Subcutaneous abdominal adipose tissue (tissue), 5 donors: ENCODE measurements around the gene TBCA.
A peak's percentile ranks its signal among the peaks of the same experiment; 100 is the strongest.

Experiments
- H3K27ac ChIP-seq: one replicate; pipeline ENCODE4 v1.7.0; 2013; ENCODE audit warnings: low read depth, mild to moderate bottlenecking, inconsistent platforms, low read length, moderate library complexity
- H3K27me3 ChIP-seq, 5 donors: one replicate each; pipeline ENCODE4 v1.7.0; 2013; ENCODE audit warnings: low read length in 5 of 5, inconsistent platforms in 1 of 5; ENCODE audit not compliant: control insufficient read depth in 5 of 5, insufficient read depth in 4 of 5
- H3K36me3 ChIP-seq, 5 donors: one replicate each; pipeline ENCODE4 v1.7.0; 2013; ENCODE audit warnings: low read length in 5 of 5; ENCODE audit not compliant: control insufficient read depth in 5 of 5, insufficient read depth in 5 of 5
- H3K4me1 ChIP-seq, 5 donors: one replicate each; pipeline ENCODE4 v1.7.0; 2013; ENCODE audit warnings: low read length in 5 of 5, mild to moderate bottlenecking in 3 of 5, moderate library complexity in 1 of 5; ENCODE audit not compliant: control insufficient read depth in 5 of 5, insufficient read depth in 5 of 5
- H3K4me3 ChIP-seq, 5 donors: one replicate each; pipeline ENCODE4 v1.7.0; 2013; ENCODE audit warnings: low read length in 5 of 5, low read depth in 1 of 5
- H3K9ac ChIP-seq, 5 donors: one replicate each; pipeline ENCODE4 v1.7.0; 2013; ENCODE audit warnings: low read length in 5 of 5, mild to moderate bottlenecking in 4 of 5, moderate library complexity in 3 of 5
- H3K9me3 ChIP-seq, 5 donors: one replicate each; pipeline ENCODE4 v1.7.0; 2013; ENCODE audit warnings: low read length in 5 of 5; ENCODE audit not compliant: control insufficient read depth in 5 of 5
- donor health status: healthy.
- donor health status: healthy.
- donor health status: healthy.
- donor health status: healthy.
- donor health status: healthy.

Gene TBCA

GRCh38 chr5:77693913-77694312 is 82.2 kb downstream of the TBCA start:
- no peaks in the 10 kb centered on the region for H3K27me3 ChIP-seq
- H3K27ac ChIP-seq: no peak overlapping the region
- H3K9ac ChIP-seq: no peak overlapping the region
- H3K4me3 ChIP-seq: no peak overlapping the region
- peaks cover 9 to 29% (median 12%) of the 10 kb centered on the region in 5 donors for H3K36me3 ChIP-seq
- no peaks in the 10 kb centered on the region for H3K4me1 ChIP-seq
- peaks cover 0 to 6% (median 0%) of the 10 kb centered on the region in 5 donors for H3K9me3 ChIP-seq

DNA sequence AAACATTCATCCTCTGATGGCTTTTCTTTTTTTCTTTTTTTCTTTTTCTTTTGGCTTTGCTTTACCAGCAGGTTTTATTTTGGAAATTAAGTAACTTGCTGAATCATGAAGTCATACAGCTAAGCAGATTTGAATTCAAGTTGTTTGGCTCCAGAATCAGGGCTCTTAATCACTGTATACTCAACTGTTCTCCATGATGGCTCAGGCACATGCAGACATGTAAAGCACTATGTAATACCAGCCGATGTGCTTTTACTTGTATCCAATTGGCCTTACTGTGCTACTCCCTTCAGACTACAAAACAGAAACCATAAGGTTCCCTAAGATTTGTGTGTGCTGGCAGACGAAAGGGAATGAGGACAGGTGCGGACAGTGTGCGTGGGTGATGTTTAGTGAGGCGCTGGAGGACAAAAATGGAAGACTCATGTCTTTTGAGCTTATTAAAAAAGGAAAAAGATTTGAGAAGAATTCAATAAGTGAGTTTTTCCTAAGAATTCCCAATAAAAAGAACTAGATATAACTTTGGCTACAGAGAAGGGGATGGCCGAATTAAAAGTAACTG is 92.9 kb downstream of the TBCA start:
- peaks cover 4 to 10% (median 7%) of the 10 kb centered on the region in 5 donors for H3K36me3 ChIP-seq
- H3K4me3 ChIP-seq: no peak overlapping the region
- no peak overlapping the region for H3K9ac ChIP-seq
- peak overlapping the region; percentile 54 for H3K27ac ChIP-seq
- H3K9me3 ChIP-seq: no peaks in the 10 kb centered on the region
- no peaks in the 10 kb centered on the region for H3K27me3 ChIP-seq
- peaks cover 0 to 6% (median 0%) of the 10 kb centered on the region in 5 donors for H3K4me1 ChIP-seq

DNA sequence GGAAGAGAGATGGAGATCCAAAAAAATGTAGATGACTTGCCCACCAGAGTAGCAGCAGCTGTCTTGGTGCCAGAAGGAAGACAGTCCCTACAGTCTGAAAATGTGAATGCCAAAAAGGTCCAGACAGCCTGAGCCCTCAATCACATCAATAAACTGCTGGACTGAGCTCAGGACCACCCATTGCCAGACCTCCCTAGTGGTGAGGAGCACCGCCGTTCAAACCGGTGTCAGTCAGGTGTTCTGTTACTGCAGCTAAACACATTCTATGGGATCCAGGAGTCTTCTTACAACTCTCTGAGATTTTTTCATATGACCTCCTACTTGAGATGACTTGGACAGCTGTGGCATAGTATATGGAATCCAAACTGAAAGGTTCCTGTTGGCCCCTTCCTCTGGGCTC is 105.6 kb downstream of the TBCA start:
- Histone ChIP-seq H3K4me1 (no peaks in the 10 kb centered on the region), H3K9me3 (peaks cover 0 to 3% (median 0%) of the 10 kb centered on the region in 5 donors), H3K27me3 (peaks cover 0 to 11% (median 3%) of the 10 kb centered on the region in 5 donors), H3K36me3 (no peaks in the 10 kb centered on the region), H3K27ac (no peak overlapping the region), H3K9ac (no peak overlapping the region), H3K4me3 (no peak overlapping the region)

GRCh38 chr5:77669677-77670076 is 106.5 kb downstream of the TBCA start:
- Histone ChIP-seq H3K27ac (no peak overlapping the region), H3K36me3 (no peaks in the 10 kb centered on the region), H3K4me1 (no peaks in the 10 kb centered on the region), H3K4me3 (no peak overlapping the region), H3K9me3 (peaks cover 0 to 3% (median 0%) of the 10 kb centered on the region in 5 donors), H3K27me3 (peaks cover 0 to 11% (median 3%) of the 10 kb centered on the region in 5 donors), H3K9ac (no peak overlapping the region)

GRCh38 chr5:77663090-77663863 is 112.9 kb downstream of the TBCA start:
- H3K4me1 ChIP-seq: no peaks in the 10 kb centered on the region
- H3K36me3 ChIP-seq: no peaks in the 10 kb centered on the region
- H3K4me3 ChIP-seq: no peak overlapping the region
- no peak overlapping the region for H3K9ac ChIP-seq
- no peak overlapping the region for H3K27ac ChIP-seq
- peaks cover 0 to 6% (median 0%) of the 10 kb centered on the region in 5 donors for H3K27me3 ChIP-seq
- H3K9me3 ChIP-seq: no peaks in the 10 kb centered on the region

GRCh38 chr5:77662635-77663034 is 113.5 kb downstream of the TBCA start:
- H3K27ac ChIP-seq: no peak overlapping the region
- no peak overlapping the region for H3K9ac ChIP-seq
- no peak overlapping the region for H3K4me3 ChIP-seq
- H3K4me1 ChIP-seq: no peaks in the 10 kb centered on the region
- H3K27me3 ChIP-seq: peaks cover 0 to 6% (median 0%) of the 10 kb centered on the region in 5 donors
- H3K36me3 ChIP-seq: no peaks in the 10 kb centered on the region
- H3K9me3 ChIP-seq: no peaks in the 10 kb centered on the region

GRCh38 chr5:77658662-77659061 is 117.5 kb downstream of the TBCA start:
- no peak overlapping the region for H3K9ac ChIP-seq
- H3K27ac ChIP-seq: no peak overlapping the region
- peaks cover 0 to 2% (median 0%) of the 10 kb centered on the region in 5 donors for H3K27me3 ChIP-seq
- H3K36me3 ChIP-seq: no peaks in the 10 kb centered on the region
- no peak overlapping the region for H3K4me3 ChIP-seq
- no peaks in the 10 kb centered on the region for H3K4me1 ChIP-seq
- no peaks in the 10 kb centered on the region for H3K9me3 ChIP-seq

- Histone ChIP-seq H3K36me3 (no peaks in the 10 kb centered on the region), H3K9ac (no peak overlapping the region), H3K9me3 (no peaks in the 10 kb centered on the region), H3K27ac (no peak overlapping the region), H3K27me3 (peaks cover 0 to 14% (median 3%) of the 10 kb centered on the region in 5 donors), H3K4me3 (no peak overlapping the region), H3K4me1 (no peaks in the 10 kb centered on the region)
These were observed 124.8 kb downstream of the TBCA start for GRCh38 chr5:77651343-77651742.

DNA sequence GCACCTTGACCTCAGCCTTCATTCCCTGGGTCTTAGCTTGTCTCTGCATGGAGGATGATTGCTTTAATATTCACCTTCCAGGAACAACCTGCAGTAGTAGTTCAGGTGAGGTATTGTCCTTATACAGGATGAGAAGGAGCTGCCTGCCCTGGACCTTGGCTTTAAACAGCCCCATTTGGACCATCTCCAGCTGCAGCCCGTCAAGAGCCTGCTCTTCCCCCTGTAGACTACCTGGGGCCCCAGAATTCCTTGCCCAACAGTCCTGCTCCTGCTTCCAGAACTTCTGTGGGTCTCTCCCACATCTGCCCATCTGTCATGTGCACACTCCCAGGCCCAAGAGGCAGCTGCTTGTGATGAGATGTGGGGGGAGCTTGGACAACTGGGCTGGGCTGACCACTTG is 125.5 kb downstream of the TBCA start:
- no peak overlapping the region for H3K27ac ChIP-seq
- H3K36me3 ChIP-seq: no peaks in the 10 kb centered on the region
- H3K4me3 ChIP-seq: no peak overlapping the region
- H3K4me1 ChIP-seq: peaks cover 0 to 2% (median 0%) of the 10 kb centered on the region in 5 donors
- peaks cover 0 to 20% (median 5%) of the 10 kb centered on the region in 5 donors for H3K27me3 ChIP-seq
- no peaks in the 10 kb centered on the region for H3K9me3 ChIP-seq
- H3K9ac ChIP-seq: no peak overlapping the region

DNA sequence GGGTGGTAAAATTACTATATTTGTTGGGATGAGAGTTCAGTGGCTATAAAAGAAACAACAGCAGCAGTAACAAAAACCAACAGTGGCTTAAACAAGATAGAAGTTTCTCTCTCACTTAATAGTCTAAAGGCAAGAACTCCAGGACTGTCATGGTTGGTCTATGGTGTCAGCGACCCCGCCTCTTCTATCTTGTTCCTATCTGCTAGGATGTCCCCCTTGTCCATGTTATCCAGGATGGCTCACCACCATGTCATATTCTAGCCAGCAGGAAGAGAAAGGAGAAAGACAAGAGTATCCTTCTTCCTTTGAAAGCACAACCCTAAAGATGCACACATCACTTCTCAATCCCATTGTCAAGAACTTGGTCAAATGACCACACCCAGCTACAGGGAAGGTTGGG is 126.4 kb downstream of the TBCA start:
- Histone ChIP-seq H3K4me3 (no peak overlapping the region), H3K9ac (no peak overlapping the region), H3K27me3 (peaks cover under 1 to 21% (median 7%) of the 10 kb centered on the region in 5 donors), H3K36me3 (no peaks in the 10 kb centered on the region), H3K4me1 (peaks cover 0 to 8% (median 4%) of the 10 kb centered on the region in 5 donors), H3K9me3 (no peaks in the 10 kb centered on the region), H3K27ac (no peak overlapping the region)
